GM19351 (cell line): ENCODE data around the gene TAF3.
"Not testable (repeated sequence)": the region's sequence is repeated elsewhere in the genome, so short reads cannot be mapped to it uniquely, and the experiment has no call there.

ENCODE experiments used
- ATAC-seq: cut with Tn5 transposase; IDR thresholded peaks from one replicate; pipeline ENCODE4 v1.9.1; 2021; ENCODE audit warnings: mild to moderate bottlenecking, moderate library complexity; ENCODE audit not compliant: unreplicated experiment

The TAF3 gene

DNA sequence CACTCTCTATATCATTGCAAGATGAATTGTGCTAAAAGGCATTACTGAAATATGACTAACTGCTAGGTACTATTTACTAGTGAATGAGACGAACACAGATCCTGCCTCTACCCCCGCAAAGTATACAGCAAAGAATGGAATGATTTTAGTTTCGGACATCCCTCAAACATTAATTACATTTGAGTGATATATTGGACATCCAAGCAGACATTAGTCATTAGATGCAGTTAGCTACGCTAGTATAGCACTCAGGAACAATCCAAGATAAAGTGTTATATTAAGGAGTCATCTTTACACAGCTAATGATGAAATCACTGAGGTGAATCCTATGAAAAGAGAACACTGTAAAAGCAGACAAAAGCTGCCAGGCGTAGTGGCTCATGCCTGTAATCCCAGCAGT, 7.3 kb upstream of the TAF3 start:
- no peak for ATAC-seq

DNA sequence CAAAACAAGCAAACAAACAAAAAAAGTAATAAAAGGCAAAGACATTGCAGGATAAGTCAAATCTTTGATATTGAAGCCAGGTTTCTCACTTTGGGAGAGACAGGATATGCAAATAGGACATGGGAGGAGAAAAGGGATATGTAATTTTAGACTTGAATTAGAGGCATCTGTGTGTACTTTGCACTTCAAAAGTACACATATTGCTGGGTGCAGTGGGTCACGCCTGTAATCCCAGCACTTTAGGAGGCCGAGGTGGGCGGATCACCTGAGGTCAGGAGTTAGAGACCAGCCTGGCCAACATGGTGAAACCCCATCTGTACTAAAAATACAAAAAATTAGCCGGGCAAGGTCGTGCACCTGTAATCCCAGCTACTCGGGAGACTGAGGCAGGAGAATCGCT, 6.6 kb upstream of the TAF3 start:
- ATAC-seq, result not testable (repeated sequence)

DNA sequence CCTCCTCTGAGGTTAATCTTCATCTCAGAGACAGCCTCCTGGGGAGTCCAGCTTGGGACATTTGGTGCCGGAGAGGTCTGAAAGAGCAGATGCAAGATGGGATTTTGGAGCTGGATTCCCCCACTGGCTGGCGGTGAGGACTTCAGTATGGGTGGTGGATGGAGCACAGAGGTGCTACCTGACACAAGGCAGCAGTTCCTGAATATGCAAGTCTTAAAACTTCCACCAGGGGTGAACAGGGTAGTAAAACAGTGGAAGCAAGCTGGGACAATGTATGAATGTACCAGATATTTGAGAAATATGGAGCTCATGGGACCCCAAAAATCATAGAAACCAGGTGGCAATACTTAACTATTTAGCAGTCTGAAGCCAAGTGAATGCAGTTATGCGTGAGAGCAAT, 4.8 kb upstream of the TAF3 start:
- no peak for ATAC-seq

DNA sequence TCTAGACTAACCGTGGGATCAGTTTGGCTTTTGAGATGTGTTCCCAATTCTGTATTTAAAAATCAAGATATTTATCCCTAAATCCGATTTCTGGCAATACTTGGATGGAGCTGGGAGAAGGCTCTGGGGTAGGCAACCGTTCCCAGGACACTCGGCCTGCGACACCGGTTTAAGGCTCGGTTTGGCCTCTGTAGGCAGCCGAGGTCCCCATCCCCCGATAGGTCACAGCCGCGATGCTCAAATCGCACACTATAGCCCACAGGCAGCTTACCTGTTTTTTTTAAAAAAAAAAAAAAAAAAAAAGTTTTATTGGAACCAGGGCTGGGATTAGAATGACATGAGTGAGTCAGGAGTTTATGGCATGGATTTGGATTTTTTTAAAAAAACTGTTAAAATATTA, 729 bp upstream of the TAF3 start:
- ATAC-seq, result no peak

DNA sequence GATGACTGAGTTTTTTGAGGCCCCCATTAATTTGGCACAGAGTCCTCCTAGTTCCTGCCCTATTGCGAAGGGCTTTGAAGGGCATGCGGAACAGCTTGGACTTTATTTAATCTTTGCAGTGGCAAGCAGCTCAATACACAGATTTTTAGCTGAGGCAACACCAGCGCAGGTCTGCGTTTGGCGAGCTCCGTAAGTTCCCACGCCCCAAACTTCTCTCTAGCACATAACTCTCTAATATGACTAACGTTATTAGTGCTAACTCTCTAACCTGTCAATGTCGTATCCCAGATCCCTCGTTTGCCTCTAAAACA, 366 bp upstream of the TAF3 start:
- ATAC-seq, result peak; percentile 21

DNA sequence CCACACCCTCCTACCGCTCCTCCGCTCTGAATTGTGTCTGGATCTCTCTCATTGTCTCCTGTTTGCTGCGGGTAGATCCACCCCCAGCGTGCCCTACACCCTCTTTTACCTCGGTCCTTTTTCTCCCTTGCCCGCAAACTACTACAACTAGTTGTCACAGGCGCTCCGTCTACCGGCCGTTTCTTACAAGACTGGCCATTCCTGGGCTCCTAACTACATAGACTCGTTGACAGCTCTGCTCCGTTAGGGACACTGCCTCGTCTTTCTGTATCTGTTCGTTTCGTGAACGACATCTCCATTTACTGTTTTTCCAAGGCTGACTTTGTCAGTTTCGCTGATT, 786 bp downstream of the TAF3 start:
- ATAC-seq, result peak; percentile 54

DNA sequence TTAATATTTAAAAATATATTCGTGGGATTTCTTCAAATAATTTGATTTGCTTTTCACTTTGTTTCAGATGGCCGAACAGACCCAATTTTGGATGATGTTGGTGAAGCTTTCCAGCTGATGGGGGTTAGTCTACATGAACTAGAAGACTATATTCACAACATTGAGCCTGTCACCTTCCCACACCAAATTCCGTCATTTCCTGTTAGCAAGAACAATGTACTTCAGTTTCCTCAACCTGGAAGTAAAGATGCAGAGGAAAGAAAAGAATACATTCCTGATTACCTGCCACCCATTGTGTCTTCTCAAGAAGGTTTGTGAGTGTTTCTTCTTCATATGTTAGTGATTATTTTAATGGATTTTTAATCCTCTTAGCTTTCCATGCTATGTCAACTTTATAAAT, 5.9 kb downstream of the TAF3 start:
- no peak for ATAC-seq

DNA sequence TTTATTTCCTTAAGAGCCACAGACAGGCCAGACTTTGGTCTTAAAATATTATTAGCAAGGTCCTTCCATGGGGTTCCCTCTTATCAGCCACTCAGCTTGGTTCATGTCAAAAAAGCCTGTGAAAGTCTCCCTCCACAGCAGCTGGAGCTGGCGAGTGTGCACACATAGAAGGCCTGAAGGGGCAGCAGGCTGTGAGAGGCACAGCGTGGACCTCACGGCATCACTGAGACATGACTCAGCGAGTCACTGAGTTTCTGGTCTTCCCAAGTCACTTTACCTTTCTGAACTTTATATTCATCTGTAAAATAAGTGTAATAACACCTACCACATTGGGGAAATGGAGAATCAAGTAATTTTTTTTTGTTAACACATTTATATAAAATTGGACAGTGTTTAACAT, 8.7 kb downstream of the TAF3 start:
- ATAC-seq, result no peak

DNA sequence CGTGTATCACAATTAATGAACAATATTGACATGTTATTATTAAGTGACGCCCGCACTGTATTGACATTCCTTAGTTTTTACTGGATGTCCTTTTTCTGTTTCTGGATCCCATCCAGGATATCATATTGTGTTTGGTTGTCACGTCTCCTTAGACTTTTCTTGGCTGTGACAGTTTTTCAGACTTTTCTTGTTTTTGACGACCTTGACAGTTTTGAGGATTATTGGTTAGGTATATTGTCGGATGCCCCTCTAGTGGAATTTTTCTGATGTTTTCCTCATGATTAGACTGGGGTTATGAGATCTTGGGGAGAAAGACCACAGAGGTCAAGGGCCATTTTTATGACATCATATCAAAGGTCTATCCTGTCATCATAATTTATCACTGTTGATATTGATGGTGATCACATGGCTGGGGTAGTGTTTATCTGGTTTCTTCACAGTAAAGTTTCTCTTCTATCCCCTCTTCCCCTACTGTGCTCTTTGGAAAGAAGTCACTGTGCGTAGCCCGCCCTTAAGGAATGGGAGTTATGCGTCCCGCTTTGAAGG, 11.1 kb downstream of the TAF3 start:
- ATAC-seq, result no peak

DNA sequence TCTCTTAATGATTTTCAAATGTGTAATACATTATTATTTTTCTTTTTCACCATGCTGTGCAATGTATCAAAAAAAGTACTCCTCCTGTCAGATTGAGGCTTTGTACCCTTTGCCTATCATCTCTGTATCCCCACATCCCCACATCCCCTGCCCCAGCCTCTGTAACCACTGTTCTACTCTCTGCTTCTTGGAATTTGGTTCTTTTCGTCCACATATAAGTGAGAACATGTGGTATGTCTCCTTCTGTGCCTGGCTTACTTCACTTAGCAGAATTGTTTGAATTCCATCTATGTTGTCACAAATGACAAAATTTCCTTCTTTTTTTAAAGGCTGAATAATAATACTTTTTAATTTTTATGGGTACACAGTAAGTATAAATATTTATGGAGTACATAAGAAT, 13.8 kb downstream of the TAF3 start:
- ATAC-seq, result no peak

DNA sequence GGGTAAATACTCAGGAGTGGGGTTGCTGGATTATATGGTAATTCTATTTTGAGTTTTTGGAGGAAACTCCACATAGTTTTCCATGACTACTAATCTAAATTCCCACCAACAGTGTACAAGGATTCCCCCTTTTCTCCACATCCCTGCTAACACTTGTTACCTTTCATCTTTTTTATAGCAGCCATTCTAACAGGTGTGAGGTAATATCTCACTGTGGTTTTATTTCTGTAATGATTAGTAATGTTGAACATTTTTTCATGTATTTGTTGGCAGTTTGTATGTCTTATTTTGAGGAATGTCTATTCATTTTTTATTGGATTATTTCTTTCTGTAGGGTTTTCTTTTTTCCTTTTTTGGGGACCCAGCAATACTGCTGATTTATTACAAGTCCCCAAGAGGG, 14.9 kb downstream of the TAF3 start:
- no peak for ATAC-seq

DNA sequence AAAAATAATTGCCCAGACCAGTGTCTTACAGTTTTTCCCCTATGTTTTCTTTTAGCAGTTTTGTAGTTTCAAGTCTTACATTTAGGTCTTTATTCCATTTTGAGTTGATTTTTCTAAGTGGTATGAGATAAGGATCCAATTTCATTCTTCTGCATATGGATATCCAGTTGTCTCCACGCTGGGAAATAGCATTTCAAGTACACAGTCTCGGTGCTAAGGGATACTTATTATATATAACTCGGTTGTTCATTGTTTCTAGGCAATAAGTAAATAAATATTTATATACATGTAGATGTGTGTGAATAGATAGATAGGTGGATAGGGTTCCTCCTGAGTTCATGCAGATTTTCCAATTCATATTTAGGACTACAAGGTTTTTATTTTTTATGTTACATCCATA, 16.0 kb downstream of the TAF3 start:
- no peak for ATAC-seq

DNA sequence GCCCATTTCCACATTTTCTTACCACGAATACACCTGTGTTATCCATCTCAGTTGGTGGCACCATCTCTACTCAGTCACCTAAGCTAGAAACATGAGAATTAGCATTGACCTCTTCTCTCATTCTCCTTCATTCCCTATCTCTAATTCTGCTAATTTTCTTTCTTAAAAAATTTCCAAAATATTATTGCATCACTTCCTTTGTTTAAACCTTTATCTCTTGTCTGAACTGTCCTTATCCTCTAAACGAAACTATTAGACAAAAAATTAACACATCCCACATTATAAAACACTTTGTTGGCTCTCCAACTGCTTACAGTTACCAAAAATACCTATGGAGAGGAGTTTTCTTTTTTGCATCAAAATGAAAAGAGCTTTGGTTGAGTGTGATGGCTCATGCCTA, 18.3 kb downstream of the TAF3 start:
- no peak for ATAC-seq

DNA sequence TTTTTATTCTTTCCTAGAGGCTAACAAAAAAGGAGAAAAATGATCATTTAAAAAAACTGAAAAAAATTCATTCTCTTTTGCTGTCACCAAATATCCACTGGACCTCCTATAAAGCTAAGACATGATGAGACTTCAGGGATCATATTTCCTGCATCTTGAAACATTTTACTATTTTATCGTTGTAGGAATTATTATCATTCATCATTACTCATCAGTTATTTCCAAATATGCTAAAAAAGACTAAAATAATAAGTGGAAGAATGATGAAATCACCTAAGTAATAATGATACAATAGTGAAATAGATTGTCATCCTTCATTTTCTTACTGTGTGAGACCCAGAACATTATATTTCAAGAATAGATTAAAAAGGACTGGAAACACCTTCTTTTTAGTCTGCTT, 28.3 kb downstream of the TAF3 start:
- ATAC-seq, result no peak

DNA sequence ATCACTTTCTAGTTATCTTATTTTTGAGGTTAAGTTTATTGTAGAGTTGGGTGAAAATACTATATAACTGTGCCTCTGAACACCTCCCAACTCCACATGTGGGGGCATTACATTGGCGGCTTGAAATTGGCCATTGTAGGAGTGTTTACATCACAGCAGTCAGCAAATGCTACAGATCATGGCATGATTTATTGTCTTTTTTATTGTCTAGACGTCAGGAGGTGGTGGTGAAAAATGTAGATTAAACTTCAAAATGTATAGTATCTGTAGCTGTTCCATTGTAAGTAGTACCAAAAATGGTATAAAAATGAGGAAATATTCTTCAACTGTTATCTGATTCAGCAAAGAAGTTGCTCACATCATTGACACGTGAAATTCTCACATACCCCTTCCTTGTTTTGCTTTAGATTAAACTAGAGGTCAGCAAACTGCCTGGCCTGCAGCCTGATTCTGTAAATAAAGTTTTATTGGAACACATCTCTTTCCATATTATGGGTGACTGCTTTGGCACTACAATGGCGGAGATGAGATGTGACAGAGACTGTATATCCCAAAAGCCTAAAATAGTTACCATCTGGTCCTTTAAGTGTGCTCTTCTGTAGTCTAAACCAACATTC, 35.0 kb downstream of the TAF3 start:
- ATAC-seq, result no peak

DNA sequence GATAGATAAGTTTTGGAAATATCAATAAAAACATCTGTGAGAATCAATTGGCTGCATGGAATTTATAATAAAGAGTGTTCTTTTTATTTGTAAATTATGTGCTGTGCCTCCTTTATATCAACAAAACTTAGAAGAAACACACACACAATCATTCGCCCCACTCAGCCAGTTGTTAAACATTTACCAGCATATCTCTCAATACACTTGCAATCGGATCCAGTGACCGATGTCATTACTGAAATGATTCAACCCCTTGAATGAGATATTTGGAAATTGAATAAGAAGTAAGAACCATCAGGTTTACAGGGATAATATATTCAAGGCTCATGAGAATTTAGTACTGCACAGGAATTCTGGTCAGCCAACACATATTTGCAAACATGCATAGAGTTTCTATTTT, 35.6 kb downstream of the TAF3 start:
- ATAC-seq, result no peak

DNA sequence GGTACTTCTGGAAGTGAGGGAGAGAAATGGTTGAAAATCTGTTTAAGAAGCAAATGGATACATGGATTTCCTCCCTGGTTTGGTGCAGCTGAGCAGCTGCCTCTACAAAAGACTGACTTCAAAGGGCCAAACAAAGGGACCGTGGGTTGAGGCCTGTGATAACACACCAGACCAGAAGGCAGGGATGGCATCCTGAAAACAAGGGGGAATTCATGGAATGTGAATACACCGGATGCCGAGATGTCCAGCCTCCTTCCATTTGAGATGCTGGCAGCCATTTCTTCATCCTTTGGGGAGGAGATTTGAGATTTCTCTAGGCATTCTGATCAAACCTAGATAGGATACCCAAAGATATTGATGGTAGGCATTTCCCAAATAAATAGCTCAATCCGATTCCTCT, 36.9 kb downstream of the TAF3 start:
- ATAC-seq, result no peak

DNA sequence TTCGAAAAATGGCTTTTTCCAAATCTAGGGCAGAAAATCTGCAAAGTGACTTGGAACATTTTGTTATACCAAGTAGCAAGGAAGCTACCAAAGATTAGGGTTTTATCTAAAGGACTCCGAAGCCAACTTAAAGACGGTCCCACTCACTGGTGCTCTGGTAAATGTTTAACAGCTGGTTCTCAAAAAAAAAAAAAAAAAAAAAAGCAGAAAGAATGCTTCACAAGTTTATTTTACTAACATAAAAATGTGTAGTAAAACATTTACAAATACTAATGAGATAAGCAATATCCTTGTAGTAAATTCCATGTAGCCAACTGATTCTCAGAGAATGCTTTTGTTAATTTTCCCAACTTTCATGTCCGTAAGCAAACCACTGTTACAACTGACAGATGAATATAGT, 38.4 kb downstream of the TAF3 start:
- no peak for ATAC-seq

DNA sequence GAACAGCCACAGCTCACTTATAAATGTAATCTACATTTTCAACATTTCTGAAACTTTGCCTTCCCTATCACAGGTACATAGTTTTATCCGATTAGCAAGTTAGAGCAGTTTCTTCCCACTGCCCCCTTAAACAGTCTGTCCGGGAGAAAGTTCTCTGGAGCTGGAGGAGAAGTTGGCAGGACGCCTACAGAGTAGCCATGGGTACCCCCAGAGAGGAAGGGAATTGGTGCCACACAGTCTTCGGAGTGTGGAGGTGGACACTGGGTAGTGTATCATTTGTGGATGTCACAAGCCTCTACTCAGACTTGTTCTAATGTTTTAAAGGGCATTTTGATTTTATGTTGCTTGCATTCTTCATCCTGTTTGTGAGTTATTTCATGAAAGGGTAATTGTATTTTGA, 39.0 kb downstream of the TAF3 start:
- ATAC-seq, result no peak

DNA sequence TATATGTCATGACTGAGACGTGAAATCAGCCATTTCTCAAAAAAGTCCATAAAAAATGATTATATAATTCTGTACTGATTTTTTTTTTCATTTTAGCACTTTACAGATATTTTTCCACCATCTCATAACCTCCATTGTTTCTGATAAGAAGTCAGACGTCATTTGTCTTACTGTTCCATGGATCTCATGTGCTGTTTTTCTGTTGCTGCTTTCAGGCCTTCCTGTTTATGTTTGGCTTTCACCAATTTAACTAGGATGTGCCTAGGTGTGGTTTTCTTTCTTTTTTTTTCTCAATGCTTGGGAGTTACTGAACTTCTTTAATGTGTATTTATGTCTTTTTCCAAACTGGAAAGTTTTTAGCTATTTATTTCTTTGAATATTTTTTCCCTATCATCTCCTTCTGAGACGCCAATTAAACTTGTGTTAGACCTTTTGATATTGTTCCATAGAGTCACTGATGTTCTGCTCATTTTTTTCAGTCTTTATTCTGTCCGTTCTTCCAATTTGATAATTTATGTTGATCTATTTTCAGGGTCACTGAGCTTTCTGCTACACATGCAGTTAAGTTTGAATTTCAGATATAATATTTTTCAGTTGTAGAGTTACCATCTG, 43.3 kb downstream of the TAF3 start:
- no peak for ATAC-seq

DNA sequence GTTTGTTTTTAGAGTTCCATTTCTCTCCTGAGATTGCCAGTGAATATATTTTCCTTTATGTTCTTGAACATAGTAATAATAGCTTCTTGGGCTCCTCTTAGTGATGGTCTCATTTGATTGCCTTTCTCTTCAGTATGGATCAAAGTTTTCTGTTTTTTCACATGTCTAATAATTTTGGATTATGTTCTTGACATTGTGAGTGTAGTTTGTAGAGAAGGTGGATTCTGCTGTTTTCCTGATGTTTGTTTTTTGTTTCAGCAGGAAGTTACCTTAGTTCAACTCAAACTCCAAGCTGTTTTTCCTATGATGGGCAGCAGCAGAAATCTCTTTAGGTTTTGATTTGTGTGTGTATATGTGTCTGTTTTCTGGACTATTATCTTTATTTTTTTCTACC, 43.8 kb downstream of the TAF3 start:
- ATAC-seq, result no peak

DNA sequence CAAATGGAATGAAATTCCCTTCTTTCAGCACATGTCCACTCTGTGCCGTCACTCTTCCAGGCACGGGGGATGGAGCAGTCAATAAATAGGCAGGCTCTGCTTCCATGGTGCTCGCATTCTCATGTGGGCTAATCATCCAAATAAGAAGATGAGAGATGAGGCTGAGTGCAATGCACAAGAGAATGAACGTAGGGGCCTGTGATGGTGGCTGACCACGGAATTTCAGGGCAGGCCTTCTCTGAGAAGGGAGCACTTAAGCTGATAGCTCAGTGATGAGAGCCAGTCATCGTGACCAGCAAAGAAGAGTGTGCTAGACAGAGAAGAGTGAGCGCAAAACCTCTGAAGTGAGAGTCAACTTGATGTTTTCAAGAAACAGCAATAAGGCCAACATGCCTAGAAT, 47.9 kb downstream of the TAF3 start:
- no peak for ATAC-seq

DNA sequence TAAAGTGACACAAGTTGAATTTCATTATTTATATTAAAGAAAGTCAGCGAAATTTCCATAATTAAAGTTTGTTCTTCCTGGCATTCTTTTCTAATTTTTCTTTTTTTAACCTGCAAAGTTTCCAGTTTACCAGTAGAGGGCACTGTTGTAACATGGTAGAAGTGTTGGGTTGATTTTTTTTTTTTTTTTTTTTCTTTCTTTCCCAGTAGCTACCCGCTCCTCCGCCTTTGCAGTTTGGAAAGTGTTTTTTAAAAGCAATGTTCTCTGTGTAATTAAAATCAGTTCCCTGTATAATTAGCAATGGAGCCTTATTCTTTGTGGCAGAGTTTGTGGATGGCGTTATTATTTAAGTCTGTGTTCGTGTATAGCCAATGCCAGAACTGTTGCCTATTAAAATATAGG, 53.7 kb downstream of the TAF3 start:
- no peak for ATAC-seq
